ENCODE data around the gene KLHL9.

The KLHL9 gene, protein sequence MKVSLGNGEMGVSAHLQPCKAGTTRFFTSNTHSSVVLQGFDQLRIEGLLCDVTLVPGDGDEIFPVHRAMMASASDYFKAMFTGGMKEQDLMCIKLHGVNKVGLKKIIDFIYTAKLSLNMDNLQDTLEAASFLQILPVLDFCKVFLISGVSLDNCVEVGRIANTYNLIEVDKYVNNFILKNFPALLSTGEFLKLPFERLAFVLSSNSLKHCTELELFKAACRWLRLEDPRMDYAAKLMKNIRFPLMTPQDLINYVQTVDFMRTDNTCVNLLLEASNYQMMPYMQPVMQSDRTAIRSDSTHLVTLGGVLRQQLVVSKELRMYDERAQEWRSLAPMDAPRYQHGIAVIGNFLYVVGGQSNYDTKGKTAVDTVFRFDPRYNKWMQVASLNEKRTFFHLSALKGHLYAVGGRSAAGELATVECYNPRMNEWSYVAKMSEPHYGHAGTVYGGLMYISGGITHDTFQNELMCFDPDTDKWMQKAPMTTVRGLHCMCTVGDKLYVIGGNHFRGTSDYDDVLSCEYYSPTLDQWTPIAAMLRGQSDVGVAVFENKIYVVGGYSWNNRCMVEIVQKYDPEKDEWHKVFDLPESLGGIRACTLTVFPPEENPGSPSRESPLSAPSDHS

DNA sequence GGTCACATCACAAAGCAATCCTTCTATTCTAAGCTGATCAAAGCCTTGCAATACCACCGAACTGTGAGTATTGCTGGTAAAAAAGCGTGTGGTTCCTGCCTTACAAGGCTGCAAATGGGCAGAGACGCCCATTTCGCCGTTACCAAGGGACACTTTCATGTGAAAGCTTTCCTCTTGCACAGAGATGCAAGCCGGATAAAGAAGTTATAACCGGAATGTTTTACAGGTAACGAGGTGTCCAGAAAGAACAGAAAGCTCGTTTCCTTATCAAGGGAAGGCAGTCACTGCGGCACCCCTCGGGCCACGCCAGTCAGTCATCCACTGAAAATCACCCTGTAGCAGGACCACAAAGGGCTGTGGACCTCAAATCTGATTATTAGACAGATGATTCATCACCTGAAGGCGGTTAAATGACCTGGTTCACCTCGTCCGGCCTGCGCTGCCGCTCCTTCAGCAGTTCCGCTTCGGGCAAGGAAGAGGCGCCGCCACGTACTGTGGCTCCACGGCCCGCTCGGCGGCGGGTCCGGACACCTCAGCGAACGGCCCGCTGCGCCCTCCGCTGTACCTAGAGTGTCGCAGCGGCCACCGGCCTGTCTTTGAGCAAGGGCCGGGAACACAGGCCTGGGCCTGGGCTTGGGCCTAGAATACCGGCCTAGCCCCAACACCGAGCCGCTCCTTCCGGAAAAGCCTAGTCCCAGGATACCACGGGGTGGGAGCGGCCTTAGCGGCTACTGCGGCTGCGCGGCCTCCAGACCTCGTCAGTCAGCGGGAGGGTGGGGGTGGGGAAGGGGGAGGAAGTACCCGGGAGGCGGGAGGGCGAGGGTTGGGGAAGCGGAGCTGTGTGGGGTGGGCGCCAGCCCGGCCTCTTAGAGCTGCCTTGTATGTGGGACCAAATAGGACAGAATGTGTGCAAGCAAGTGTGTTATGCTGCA lies at the start of gene KLHL9:
Gene KLHL9 (minus strand): TSS at position 704 of the 932 bp plus-strand sequence. CDS start 545 bp downstream, at position 159.
- peak within 1 kb of the TSS; percentile 62 for H3K4me3 ChIP-seq (ENCODE audit: low read depth, low read length)
- H3K4me1 ChIP-seq (ENCODE audit: control insufficient read depth, insufficient read depth, low read length), result peaks cover 15% of the 10 kb centered on the region
- POLR2A ChIA-PET, result interaction anchor here (0.7 to 1.4 kb wide), 7 partner anchors 9 to 467 kb away, joined by 3 to 6 read pairs (median 4); partner anchors contain the start of gene MTAP
- CTCF ChIA-PET, result interaction anchor here (0.5 to 4.4 kb wide), 8 partner anchors 9 to 454 kb away, joined by 3 to 19 read pairs (median 4); no protein-coding TSS in a partner anchor
- no peaks in the 10 kb centered on the region for H3K9me3 ChIP-seq (ENCODE audit: control insufficient read depth, insufficient read depth, low read depth, low read length)
- H3K27ac ChIP-seq (ENCODE audit: extremely low read depth, low read depth, low read length), result peak within 1 kb of the TSS; percentile 98
- peaks cover 3 to 18% of the 10 kb centered on the region in 2 experiments for H3K36me3 ChIP-seq (ENCODE audit: control insufficient read depth in 2 of 2, insufficient read depth in 1 of 2, low read length in 2 of 2)
- TF ChIP-seq OVOL3 (tag by site-specific recombination; IDR thresholded peaks at IDR 0.05) (peak; percentile 76), GFI1B (tag by site-specific recombination; IDR thresholded peaks at IDR 0.05) (no peak), ZIC2 (tag by site-specific recombination; IDR thresholded peaks at IDR 0.05) (no peak), ZNF555 (tag by site-specific recombination; conservative IDR thresholded peaks at IDR 0.05) (no peak), ZNF341 (tag by site-specific recombination; IDR thresholded peaks at IDR 0.05; ENCODE audit: low read depth) (peak; percentile 47), ELK4 (IDR thresholded peaks at IDR 0.05; ENCODE audit: borderline replicate concordance, low read depth, low read length) (no peak), ZBTB11 (tag by site-specific recombination; conservative IDR thresholded peaks at IDR 0.05; ENCODE audit: low read depth) (peak; percentile 76), GLIS1 (tag by site-specific recombination; IDR thresholded peaks at IDR 0.05) (no peak; the same call in 1 of the 2 replicates), ZNF610 (tag by site-specific recombination; IDR thresholded peaks at IDR 0.05; ENCODE audit: borderline replicate concordance) (peak; percentile 98), KLF10 (tag by site-specific recombination; IDR thresholded peaks at IDR 0.05) (no peak), ZSCAN16 (tag by site-specific recombination; IDR thresholded peaks at IDR 0.05) (no peak), ZBTB20 (tag by site-specific recombination; IDR thresholded peaks at IDR 0.05) (peak; percentile 40; the same call in 1 of the 2 replicates), GLI2 (tag by site-specific recombination; IDR thresholded peaks at IDR 0.05; ENCODE audit: borderline replicate concordance, low read depth) (no peak), ZNF335 (tag by site-specific recombination; conservative IDR thresholded peaks at IDR 0.05) (peak; percentile 86)
- TF ChIP-seq, protein P1, sequence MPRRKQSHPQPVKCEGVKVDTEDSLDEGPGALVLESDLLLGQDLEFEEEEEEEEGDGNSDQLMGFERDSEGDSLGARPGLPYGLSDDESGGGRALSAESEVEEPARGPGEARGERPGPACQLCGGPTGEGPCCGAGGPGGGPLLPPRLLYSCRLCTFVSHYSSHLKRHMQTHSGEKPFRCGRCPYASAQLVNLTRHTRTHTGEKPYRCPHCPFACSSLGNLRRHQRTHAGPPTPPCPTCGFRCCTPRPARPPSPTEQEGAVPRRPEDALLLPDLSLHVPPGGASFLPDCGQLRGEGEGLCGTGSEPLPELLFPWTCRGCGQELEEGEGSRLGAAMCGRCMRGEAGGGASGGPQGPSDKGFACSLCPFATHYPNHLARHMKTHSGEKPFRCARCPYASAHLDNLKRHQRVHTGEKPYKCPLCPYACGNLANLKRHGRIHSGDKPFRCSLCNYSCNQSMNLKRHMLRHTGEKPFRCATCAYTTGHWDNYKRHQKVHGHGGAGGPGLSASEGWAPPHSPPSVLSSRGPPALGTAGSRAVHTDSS (tag by site-specific recombination; IDR thresholded peaks at IDR 0.05), result no peak
- TF ChIP-seq, protein P2, sequence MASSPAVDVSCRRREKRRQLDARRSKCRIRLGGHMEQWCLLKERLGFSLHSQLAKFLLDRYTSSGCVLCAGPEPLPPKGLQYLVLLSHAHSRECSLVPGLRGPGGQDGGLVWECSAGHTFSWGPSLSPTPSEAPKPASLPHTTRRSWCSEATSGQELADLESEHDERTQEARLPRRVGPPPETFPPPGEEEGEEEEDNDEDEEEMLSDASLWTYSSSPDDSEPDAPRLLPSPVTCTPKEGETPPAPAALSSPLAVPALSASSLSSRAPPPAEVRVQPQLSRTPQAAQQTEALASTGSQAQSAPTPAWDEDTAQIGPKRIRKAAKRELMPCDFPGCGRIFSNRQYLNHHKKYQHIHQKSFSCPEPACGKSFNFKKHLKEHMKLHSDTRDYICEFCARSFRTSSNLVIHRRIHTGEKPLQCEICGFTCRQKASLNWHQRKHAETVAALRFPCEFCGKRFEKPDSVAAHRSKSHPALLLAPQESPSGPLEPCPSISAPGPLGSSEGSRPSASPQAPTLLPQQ (tag by site-specific recombination; IDR thresholded peaks at IDR 0.05), result 0 out of 2 replicates have a peak, but pooled peaks have one; percentile 35
- TF ChIP-seq, protein P3, sequence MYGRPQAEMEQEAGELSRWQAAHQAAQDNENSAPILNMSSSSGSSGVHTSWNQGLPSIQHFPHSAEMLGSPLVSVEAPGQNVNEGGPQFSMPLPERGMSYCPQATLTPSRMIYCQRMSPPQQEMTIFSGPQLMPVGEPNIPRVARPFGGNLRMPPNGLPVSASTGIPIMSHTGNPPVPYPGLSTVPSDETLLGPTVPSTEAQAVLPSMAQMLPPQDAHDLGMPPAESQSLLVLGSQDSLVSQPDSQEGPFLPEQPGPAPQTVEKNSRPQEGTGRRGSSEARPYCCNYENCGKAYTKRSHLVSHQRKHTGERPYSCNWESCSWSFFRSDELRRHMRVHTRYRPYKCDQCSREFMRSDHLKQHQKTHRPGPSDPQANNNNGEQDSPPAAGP (tag by site-specific recombination; IDR thresholded peaks at IDR 0.05), result 0 out of 2 replicates have a peak, but pooled peaks have one; percentile 46
- TF ChIP-seq, protein P4, sequence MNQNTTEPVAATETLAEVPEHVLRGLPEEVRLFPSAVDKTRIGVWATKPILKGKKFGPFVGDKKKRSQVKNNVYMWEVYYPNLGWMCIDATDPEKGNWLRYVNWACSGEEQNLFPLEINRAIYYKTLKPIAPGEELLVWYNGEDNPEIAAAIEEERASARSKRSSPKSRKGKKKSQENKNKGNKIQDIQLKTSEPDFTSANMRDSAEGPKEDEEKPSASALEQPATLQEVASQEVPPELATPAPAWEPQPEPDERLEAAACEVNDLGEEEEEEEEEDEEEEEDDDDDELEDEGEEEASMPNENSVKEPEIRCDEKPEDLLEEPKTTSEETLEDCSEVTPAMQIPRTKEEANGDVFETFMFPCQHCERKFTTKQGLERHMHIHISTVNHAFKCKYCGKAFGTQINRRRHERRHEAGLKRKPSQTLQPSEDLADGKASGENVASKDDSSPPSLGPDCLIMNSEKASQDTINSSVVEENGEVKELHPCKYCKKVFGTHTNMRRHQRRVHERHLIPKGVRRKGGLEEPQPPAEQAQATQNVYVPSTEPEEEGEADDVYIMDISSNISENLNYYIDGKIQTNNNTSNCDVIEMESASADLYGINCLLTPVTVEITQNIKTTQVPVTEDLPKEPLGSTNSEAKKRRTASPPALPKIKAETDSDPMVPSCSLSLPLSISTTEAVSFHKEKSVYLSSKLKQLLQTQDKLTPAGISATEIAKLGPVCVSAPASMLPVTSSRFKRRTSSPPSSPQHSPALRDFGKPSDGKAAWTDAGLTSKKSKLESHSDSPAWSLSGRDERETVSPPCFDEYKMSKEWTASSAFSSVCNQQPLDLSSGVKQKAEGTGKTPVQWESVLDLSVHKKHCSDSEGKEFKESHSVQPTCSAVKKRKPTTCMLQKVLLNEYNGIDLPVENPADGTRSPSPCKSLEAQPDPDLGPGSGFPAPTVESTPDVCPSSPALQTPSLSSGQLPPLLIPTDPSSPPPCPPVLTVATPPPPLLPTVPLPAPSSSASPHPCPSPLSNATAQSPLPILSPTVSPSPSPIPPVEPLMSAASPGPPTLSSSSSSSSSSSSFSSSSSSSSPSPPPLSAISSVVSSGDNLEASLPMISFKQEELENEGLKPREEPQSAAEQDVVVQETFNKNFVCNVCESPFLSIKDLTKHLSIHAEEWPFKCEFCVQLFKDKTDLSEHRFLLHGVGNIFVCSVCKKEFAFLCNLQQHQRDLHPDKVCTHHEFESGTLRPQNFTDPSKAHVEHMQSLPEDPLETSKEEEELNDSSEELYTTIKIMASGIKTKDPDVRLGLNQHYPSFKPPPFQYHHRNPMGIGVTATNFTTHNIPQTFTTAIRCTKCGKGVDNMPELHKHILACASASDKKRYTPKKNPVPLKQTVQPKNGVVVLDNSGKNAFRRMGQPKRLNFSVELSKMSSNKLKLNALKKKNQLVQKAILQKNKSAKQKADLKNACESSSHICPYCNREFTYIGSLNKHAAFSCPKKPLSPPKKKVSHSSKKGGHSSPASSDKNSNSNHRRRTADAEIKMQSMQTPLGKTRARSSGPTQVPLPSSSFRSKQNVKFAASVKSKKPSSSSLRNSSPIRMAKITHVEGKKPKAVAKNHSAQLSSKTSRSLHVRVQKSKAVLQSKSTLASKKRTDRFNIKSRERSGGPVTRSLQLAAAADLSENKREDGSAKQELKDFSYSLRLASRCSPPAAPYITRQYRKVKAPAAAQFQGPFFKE (tag by site-specific recombination; IDR thresholded peaks at IDR 0.05; ENCODE audit: borderline replicate concordance), result no peak

Data from HEK293 (cell line).